ENCODE measurements around the gene P2RY6.

Gene P2RY6

GRCh38 chr11:73249853-73250783 lies 22.0 kb upstream of the P2RY6 start:
- Histone ChIP-seq H3K9ac (no peak overlapping the region), H3K4me1 (no peaks in the 10 kb centered on the region), H3K27ac (no peak overlapping the region), H3K36me3 (ENCODE audit: control insufficient read depth, insufficient read depth, low read length) (no peaks in the 10 kb centered on the region), H3K4me3 (ENCODE audit: low read depth, low read length) (no peak overlapping the region), H3K27me3 (ENCODE audit: control insufficient read depth, insufficient read depth, low read length) (no peaks in the 10 kb centered on the region), H2AFZ (no peak overlapping the region), H3K79me2 (no peaks in the 10 kb centered on the region), H3K9me3 (ENCODE audit: control insufficient read depth, low read length) (no peaks in the 10 kb centered on the region), H3K4me2 (ENCODE audit: low read length) (no peak overlapping the region)
- TF ChIP-seq CTCF (IDR thresholded peaks at IDR 0.05) = no peak

GRCh38 chr11:73252577-73253191 lies 19.5 kb upstream of the P2RY6 start:
- Histone ChIP-seq H3K4me2 (ENCODE audit: low read length) (no peak overlapping the region), H3K4me3 (ENCODE audit: low read depth, low read length) (no peak overlapping the region), H3K27ac (no peak overlapping the region), H3K36me3 (ENCODE audit: control insufficient read depth, insufficient read depth, low read length) (no peaks in the 10 kb centered on the region), H3K27me3 (ENCODE audit: control insufficient read depth, insufficient read depth, low read length) (no peaks in the 10 kb centered on the region), H3K79me2 (no peaks in the 10 kb centered on the region), H3K9me3 (ENCODE audit: control insufficient read depth, low read length) (no peaks in the 10 kb centered on the region), H2AFZ (no peak overlapping the region), H3K4me1 (no peaks in the 10 kb centered on the region), H3K9ac (no peak overlapping the region)
- no peak for TF ChIP-seq CTCF (IDR thresholded peaks at IDR 0.05)

GRCh38 chr11:73257342-73258103 lies 14.6 kb upstream of the P2RY6 start:
- H3K27me3 ChIP-seq (ENCODE audit: control insufficient read depth, insufficient read depth, low read length) = no peaks in the 10 kb centered on the region
- H3K4me1 ChIP-seq = no peaks in the 10 kb centered on the region
- no peaks in the 10 kb centered on the region for H3K79me2 ChIP-seq
- no peak for TF ChIP-seq CTCF (IDR thresholded peaks at IDR 0.05)
- no peaks in the 10 kb centered on the region for H3K36me3 ChIP-seq (ENCODE audit: control insufficient read depth, insufficient read depth, low read length)
- no peak overlapping the region for H3K27ac ChIP-seq
- no peak overlapping the region for H3K4me3 ChIP-seq (ENCODE audit: low read depth, low read length)
- no peak overlapping the region for H3K9ac ChIP-seq
- H3K9me3 ChIP-seq (ENCODE audit: control insufficient read depth, low read length) = no peaks in the 10 kb centered on the region
- peak overlapping the region; percentile 28 for H2AFZ ChIP-seq
- H3K4me2 ChIP-seq (ENCODE audit: low read length) = no peak overlapping the region

DNA sequence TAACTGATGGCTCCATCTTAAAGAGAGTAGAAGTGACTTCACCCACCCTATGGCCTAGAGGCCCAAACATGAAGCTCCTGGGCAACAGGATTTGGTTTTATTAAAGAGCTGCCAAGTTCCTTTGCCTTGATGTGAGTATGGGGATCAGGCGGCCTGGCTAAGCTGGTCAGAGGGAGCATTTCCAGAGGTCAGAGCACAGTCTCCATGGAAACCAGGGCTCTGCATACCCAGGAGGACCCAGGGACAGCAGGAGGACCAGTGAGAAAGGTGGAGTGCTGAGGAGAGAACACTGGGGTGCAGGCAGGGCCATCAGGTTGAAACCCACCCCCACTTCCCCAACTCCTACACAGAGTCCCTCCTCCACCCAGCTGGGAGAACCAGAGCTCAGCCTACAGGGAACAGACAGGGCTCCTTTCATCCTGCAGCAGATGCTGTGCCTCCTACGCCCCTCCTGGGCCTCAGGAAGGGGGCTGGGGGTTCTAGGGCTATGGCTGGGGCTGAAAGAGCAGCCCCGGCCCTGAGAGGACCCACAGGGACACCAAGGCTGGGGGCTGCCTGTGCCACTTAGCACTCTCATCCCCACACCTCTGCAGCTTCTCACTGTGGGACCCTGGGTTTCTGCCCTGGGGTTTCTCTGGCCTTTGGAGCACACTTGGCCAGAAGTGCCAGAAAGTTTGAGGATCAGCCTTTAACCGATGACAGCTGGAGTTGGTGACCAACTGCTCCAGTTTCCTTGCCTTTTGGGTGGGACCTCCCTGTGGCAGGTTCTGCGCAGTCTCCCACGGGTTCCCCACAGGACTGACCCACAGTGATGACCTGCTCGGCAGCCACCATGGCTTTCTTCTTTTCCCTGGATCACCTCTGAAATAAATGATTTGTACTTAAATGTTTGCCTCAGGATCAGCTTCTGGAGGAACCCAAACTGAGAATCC lies 13.8 kb upstream of the P2RY6 start:
- TF ChIP-seq CTCF (IDR thresholded peaks at IDR 0.05) = no peak
- Histone ChIP-seq H3K9me3 (ENCODE audit: control insufficient read depth, low read length) (no peaks in the 10 kb centered on the region), H3K4me2 (ENCODE audit: low read length) (no peak overlapping the region), H3K36me3 (ENCODE audit: control insufficient read depth, insufficient read depth, low read length) (no peaks in the 10 kb centered on the region), H3K4me3 (ENCODE audit: low read depth, low read length) (no peak overlapping the region), H3K9ac (no peak overlapping the region), H3K27me3 (ENCODE audit: control insufficient read depth, insufficient read depth, low read length) (no peaks in the 10 kb centered on the region), H3K4me1 (no peaks in the 10 kb centered on the region), H3K79me2 (no peaks in the 10 kb centered on the region), H3K27ac (no peak overlapping the region), H2AFZ (peak overlapping the region; percentile 28)

All from parathyroid adenoma (tissue), 2 donors.